Measurements from ENCODE around the gene BCL11A. TPM values are rescaled to one million over a fixed set of nuclear protein-coding genes. Genes with fewer than 3 reads are reported as not detected.

Gene BCL11A
- total RNA-seq, 4 donors from 2014 or later: 4.6 to 12.8 (median 9.0) TPM

DNA sequence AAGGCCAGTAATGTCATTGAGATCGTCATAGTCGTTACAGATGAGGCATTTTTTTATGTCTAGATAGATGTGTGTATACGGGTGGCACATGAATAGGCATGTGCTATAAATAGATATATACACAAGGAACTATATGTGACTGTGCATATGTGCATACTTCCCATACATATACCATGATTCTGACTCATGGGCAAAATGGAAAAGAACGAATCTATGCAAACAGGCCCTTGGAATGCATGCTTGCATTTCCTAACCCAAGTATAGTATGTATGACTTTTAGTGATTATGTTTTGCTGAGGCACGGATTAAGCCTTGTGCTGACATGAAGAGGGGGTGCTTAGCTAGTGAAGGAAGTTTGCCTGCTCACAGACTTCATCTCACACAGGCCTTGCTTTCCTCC is 111.7 kb downstream of the BCL11A start:
- H3K27ac ChIP-seq: no peak overlapping the region
- intact Hi-C loops (cut with DNase I): no loop called here
- TF ChIP-seq, protein P1, sequence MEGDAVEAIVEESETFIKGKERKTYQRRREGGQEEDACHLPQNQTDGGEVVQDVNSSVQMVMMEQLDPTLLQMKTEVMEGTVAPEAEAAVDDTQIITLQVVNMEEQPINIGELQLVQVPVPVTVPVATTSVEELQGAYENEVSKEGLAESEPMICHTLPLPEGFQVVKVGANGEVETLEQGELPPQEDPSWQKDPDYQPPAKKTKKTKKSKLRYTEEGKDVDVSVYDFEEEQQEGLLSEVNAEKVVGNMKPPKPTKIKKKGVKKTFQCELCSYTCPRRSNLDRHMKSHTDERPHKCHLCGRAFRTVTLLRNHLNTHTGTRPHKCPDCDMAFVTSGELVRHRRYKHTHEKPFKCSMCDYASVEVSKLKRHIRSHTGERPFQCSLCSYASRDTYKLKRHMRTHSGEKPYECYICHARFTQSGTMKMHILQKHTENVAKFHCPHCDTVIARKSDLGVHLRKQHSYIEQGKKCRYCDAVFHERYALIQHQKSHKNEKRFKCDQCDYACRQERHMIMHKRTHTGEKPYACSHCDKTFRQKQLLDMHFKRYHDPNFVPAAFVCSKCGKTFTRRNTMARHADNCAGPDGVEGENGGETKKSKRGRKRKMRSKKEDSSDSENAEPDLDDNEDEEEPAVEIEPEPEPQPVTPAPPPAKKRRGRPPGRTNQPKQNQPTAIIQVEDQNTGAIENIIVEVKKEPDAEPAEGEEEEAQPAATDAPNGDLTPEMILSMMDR (IDR thresholded peaks at IDR 0.05): no peak
- TF ChIP-seq POLR2A (IDR thresholded peaks at IDR 0.05): no peak
- DNase-seq: no peak
- no peaks in the 10 kb centered on the region for H3K4me1 ChIP-seq
- no peak overlapping the region for H3K4me3 ChIP-seq (replicated peaks in 1 of 3)
- no peaks in the 10 kb centered on the region for H3K9me3 ChIP-seq
- no peaks in the 10 kb centered on the region for H3K36me3 ChIP-seq
- WGBS, 2 donors: 84 to 90% methylated on average over 5 of the region's 5 CpGs
- H3K27me3 ChIP-seq: no peaks in the 10 kb centered on the region

DNA sequence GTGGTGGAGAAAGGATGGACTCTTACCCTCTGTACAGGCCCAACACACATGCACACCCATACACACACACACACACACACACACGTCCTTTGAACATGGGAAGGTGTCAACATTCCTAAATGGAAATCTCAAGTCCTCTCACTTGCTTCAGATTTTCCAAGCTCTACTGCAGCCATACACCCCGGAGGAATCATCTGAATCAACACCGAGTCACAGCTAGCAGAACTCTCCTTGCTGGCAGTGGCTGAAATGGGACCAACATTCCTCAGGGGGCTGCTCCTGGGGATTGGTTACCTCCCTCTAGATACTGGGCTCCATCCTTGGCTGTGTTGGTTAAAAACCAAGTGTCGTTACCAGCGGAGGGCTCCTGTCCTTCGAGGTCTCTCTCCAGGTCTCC is 112.7 kb downstream of the BCL11A start:
- no peak overlapping the region for H3K4me3 ChIP-seq (replicated peaks in 1 of 3)
- no peak for TF ChIP-seq POLR2A (IDR thresholded peaks at IDR 0.05)
- DNase-seq: no peak
- H3K4me1 ChIP-seq: no peaks in the 10 kb centered on the region
- 83 to 93% methylated on average over 6 of the region's 6 CpGs for WGBS, 2 donors
- no peaks in the 10 kb centered on the region for H3K36me3 ChIP-seq
- no peak overlapping the region for H3K27ac ChIP-seq
- no peaks in the 10 kb centered on the region for H3K9me3 ChIP-seq
- intact Hi-C loops (cut with DNase I): no loop called here
- no peaks in the 10 kb centered on the region for H3K27me3 ChIP-seq

- Histone ChIP-seq H3K27me3 (no peaks in the 10 kb centered on the region), H3K9me3 (no peaks in the 10 kb centered on the region), H3K27ac (no peak overlapping the region), H3K4me3 (replicated peaks in 1 of 3) (no peak overlapping the region), H3K4me1 (no peaks in the 10 kb centered on the region), H3K36me3 (no peaks in the 10 kb centered on the region)
- intact Hi-C loops (cut with DNase I): no loop called here
- WGBS, 2 donors: 90 to 98% methylated on average over 3 of the region's 3 CpGs
- TF ChIP-seq POLR2A (IDR thresholded peaks at IDR 0.05): no peak
- TF ChIP-seq, protein P1 (IDR thresholded peaks at IDR 0.05): no peak
- no peak for DNase-seq
These were observed 113.2 kb downstream of the BCL11A start for GRCh38 chr2:60440079-60440766.

DNA sequence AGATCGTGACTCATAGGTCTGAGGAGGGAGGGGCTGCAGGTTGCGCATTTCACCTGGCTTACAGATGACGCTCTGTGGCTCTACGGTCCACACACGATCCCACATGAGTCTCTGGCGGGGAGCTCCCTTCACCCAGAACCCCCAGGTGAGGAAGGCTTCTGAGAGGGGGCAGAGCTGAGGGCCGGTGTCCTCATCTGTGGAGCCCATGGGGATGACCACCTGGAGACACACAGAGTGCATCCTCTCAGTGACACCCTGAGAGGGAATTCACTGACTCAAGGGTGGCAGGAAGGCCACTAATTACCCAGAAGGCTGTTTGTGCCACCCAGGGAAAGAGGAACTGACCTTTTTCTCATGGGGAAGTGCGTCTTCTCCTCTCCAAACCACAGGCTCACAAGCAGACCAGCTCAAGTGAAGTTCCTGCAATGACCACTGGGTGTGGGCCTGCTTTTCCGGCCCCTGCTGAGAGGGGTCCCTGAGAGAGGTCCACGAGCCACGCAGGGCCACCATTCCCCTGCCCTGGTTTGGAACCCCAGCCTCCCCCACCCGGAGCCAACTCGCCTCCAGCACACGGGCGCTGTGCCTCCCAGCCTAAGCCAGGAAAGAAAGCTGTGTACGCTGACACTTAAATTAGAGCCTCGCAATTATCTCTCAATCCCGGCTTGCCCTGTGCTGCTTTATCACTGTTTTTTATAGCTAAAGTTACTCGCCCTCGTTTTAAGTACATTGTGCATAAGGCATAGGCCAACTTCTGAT is 114.1 kb downstream of the BCL11A start:
- Histone ChIP-seq H3K9me3 (no peaks in the 10 kb centered on the region), H3K4me1 (no peaks in the 10 kb centered on the region), H3K27me3 (no peaks in the 10 kb centered on the region), H3K27ac (no peak overlapping the region), H3K4me3 (replicated peaks in 1 of 3) (no peak overlapping the region), H3K36me3 (no peaks in the 10 kb centered on the region)
- intact Hi-C loops (cut with DNase I): no loop called here
- 77 to 81% methylated on average over 20 of the region's 20 CpGs for WGBS, 2 donors
- DNase-seq: no peak
- TF ChIP-seq, protein P1 (IDR thresholded peaks at IDR 0.05): peak in 1 of 6 experiments; percentile 17
- no peak for TF ChIP-seq POLR2A (IDR thresholded peaks at IDR 0.05)

- no peaks in the 10 kb centered on the region for H3K9me3 ChIP-seq
- no peak overlapping the region for H3K27ac ChIP-seq
- WGBS, 2 donors: 83 to 88% methylated on average over 6 of the region's 6 CpGs
- TF ChIP-seq, protein P1 (IDR thresholded peaks at IDR 0.05): no peak
- TF ChIP-seq POLR2A (IDR thresholded peaks at IDR 0.05): no peak
- H3K4me3 ChIP-seq (replicated peaks in 1 of 3): no peak overlapping the region
- no peaks in the 10 kb centered on the region for H3K36me3 ChIP-seq
- intact Hi-C loops (cut with DNase I): no loop called here
- no peaks in the 10 kb centered on the region for H3K4me1 ChIP-seq
- H3K27me3 ChIP-seq: no peaks in the 10 kb centered on the region
- no peak for DNase-seq
These were observed 114.8 kb downstream of the BCL11A start for GRCh38 chr2:60438653-60439052.
